Measurements from ENCODE around the gene CYB5A. TPM values are rescaled to one million over a fixed set of nuclear protein-coding genes. Genes with fewer than 3 reads are reported as not detected.

Gene CYB5A
- total and polyA plus RNA-seq, 9 of the 15 experiments (the other 6 are each of a cell fraction or from before 2014, with no cell fraction given), result 11.9 to 22.6 (median 14.1) TPM

DNA sequence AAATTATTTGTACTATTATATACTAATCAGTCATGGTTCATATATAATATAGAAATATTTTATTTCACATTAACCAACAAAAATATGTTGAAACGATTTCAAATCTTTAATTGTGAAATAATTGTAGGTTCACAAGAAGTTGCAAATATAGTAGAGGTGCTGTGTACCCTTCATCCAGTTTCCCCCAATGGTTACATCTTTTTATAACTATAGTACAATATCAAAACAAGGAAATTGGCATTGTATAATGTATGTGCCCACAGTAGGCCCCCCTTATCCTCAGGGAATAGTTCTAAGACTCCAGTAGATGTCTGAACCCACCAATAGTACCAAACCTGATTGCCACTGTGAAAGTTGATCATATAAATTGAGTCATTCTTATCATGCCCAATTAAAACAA is 7.4 kb upstream of the CYB5A start (continued):
- TF ChIP-seq SAP30 (IDR thresholded peaks at IDR 0.05; ENCODE audit: borderline replicate concordance, insufficient read depth, low read depth, low read length, poor library complexity, severe bottlenecking) (no peak), TOE1 (IDR thresholded peaks at IDR 0.05; ENCODE audit: borderline replicate concordance) (no peak), TOE1 (CRISPR knock-in tag; IDR thresholded peaks at IDR 0.05; ENCODE audit: borderline replicate concordance, low read depth) (no peak), CEBPZ (IDR thresholded peaks at IDR 0.05; ENCODE audit: borderline replicate concordance, low read depth, low read length) (no peak)
- TF ChIP-seq, protein P1, sequence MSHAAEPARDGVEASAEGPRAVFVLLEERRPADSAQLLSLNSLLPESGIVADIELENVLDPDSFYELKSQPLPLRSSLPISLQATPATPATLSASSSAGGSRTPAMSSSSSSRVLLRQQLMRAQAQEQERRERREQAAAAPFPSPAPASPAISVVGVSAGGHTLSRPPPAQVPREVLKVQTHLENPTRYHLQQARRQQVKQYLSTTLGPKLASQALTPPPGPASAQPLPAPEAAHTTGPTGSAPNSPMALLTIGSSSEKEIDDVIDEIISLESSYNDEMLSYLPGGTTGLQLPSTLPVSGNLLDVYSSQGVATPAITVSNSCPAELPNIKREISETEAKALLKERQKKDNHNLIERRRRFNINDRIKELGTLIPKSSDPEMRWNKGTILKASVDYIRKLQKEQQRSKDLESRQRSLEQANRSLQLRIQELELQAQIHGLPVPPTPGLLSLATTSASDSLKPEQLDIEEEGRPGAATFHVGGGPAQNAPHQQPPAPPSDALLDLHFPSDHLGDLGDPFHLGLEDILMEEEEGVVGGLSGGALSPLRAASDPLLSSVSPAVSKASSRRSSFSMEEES (CRISPR knock-in tag; IDR thresholded peaks at IDR 0.05), result no peak
